ENCODE results near the gene DUSP15.

DUSP15 gene

DNA sequence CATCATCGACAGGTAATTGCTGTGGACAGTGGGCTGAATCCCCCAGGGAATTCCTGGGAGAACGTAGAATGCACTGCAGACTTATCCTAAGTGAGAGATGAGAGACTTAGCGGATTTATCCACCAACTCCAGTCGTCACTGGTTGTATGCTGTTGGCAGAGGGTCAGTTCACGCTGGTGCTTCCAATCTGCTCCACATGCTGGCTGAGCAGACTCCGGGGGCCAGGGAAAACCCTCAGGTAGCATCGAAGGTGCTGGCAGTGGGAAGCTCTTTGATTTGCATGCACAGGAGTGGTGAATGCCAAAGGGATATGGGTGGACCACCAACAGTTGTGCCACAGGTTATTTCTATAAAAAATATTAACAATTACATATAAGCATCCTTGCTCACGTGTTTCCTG, 20.3 kb upstream of the DUSP15 start:
- Histone ChIP-seq H3K36me3 (ENCODE audit: control insufficient read depth, low read length) (no peaks in the 10 kb centered on the region), H3K27me3 (ENCODE audit: control insufficient read depth, low read length) (peaks cover 5% of the 10 kb centered on the region; the same call in 1 of the 2 replicates), H3K4me1 (ENCODE audit: control insufficient read depth, low read length) (0 out of 2 replicates have a peak, but pooled peaks cover 3% of the 10 kb centered on the region), H3K9me2 (replicated peaks; ENCODE audit: control insufficient read depth, low read length) (no peaks in the 10 kb centered on the region), H4K20me1 (ENCODE audit: control insufficient read depth, insufficient read depth, low read depth, low read length) (no peaks in the 10 kb centered on the region), H3F3A (ENCODE audit: control insufficient read depth, insufficient read depth) (no peaks in the 10 kb centered on the region), H3K4me3 (ENCODE audit: low read length) (no peak overlapping the region), H3K4me2 (ENCODE audit: low read length) (no peak overlapping the region), H3K9me3 (ENCODE audit: control insufficient read depth, insufficient read depth, low read length) (no peaks in the 10 kb centered on the region), H3K79me2 (ENCODE audit: control insufficient read depth, low read length) (no peaks in the 10 kb centered on the region), H3K27ac (ENCODE audit: low read depth, low read length) (no peak overlapping the region)
- TF ChIP-seq EZH2phosphoT487 (IDR thresholded peaks at IDR 0.05; ENCODE audit: borderline replicate concordance, low read length) = no peak
- TF ChIP-seq, protein P1, sequence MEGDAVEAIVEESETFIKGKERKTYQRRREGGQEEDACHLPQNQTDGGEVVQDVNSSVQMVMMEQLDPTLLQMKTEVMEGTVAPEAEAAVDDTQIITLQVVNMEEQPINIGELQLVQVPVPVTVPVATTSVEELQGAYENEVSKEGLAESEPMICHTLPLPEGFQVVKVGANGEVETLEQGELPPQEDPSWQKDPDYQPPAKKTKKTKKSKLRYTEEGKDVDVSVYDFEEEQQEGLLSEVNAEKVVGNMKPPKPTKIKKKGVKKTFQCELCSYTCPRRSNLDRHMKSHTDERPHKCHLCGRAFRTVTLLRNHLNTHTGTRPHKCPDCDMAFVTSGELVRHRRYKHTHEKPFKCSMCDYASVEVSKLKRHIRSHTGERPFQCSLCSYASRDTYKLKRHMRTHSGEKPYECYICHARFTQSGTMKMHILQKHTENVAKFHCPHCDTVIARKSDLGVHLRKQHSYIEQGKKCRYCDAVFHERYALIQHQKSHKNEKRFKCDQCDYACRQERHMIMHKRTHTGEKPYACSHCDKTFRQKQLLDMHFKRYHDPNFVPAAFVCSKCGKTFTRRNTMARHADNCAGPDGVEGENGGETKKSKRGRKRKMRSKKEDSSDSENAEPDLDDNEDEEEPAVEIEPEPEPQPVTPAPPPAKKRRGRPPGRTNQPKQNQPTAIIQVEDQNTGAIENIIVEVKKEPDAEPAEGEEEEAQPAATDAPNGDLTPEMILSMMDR (IDR thresholded peaks at IDR 0.05; ENCODE audit: low read depth, low read length, poor library complexity, severe bottlenecking) = no peak

DNA sequence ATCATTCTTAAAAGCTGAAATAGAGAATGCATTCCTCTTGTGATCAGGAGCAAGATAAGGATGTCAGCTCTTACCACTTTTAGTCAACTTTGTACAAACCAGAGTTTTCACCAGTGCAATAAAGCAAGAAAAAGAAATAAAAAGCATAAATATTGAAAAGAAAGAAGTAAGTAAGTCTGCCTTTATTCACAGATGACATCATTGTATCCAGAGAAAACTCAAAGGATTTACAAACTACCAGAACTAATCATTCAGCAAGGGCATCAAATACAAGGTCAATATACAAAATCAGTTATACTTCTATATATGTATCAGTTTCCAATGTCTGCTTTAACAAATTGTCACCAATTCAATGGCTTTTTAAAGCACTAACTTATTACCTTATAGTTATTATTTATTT, 13.5 kb upstream of the DUSP15 start:
- no peak overlapping the region for H3K4me2 ChIP-seq (ENCODE audit: low read length)

DNA sequence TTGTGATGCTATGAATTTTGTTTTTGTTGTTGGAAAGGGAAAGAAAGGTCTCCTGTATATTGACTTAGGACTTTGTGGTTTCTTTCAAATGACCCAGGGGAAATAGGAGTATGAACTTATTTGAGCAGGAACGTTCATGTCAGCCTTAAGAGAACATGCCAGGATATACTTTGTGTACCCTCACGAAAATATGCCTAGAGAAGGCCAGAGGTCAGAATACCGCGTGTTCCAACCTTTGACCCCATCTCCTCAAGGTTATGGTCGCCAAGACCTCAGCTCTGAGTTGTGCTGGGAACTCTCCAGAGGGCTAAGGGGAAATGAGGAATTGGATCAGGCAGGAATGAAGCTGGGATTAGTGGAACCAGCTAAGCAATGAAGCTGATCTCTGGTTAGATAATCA, 11.6 kb upstream of the DUSP15 start:
- H3K9me3 ChIP-seq (ENCODE audit: control insufficient read depth, insufficient read depth, low read length) = peaks cover 3% of the 10 kb centered on the region; the same call in 1 of the 2 replicates
- peaks cover 20% of the 10 kb centered on the region for H3K27me3 ChIP-seq (ENCODE audit: control insufficient read depth, low read length)
- H3K4me2 ChIP-seq (ENCODE audit: low read length) = no peak overlapping the region
- no peaks in the 10 kb centered on the region for H3K79me2 ChIP-seq (ENCODE audit: control insufficient read depth, low read length)
- no peaks in the 10 kb centered on the region for H3K36me3 ChIP-seq (ENCODE audit: control insufficient read depth, low read length)
- H3K4me3 ChIP-seq (ENCODE audit: low read length) = no peak overlapping the region
- no peaks in the 10 kb centered on the region for H3K9me2 ChIP-seq (replicated peaks; ENCODE audit: control insufficient read depth, low read length)
- no peak for TF ChIP-seq EZH2phosphoT487 (IDR thresholded peaks at IDR 0.05; ENCODE audit: borderline replicate concordance, low read length)
- TF ChIP-seq, protein P1 (IDR thresholded peaks at IDR 0.05; ENCODE audit: low read depth, low read length, poor library complexity, severe bottlenecking) = no peak
- H3F3A ChIP-seq (ENCODE audit: control insufficient read depth, insufficient read depth) = 0 out of 2 replicates have a peak, but pooled peaks cover 4% of the 10 kb centered on the region
- no peak overlapping the region for H3K27ac ChIP-seq (ENCODE audit: low read depth, low read length)
- H3K4me1 ChIP-seq (ENCODE audit: control insufficient read depth, low read length) = peaks cover 10% of the 10 kb centered on the region
- no peaks in the 10 kb centered on the region for H4K20me1 ChIP-seq (ENCODE audit: control insufficient read depth, insufficient read depth, low read depth, low read length)

More for the DNA sequence above, 13.5 kb upstream of the DUSP15 start:
- H3K4me1 ChIP-seq (ENCODE audit: control insufficient read depth, low read length) = peaks cover 10% of the 10 kb centered on the region
- no peaks in the 10 kb centered on the region for H3K36me3 ChIP-seq (ENCODE audit: control insufficient read depth, low read length)
- no peaks in the 10 kb centered on the region for H4K20me1 ChIP-seq (ENCODE audit: control insufficient read depth, insufficient read depth, low read depth, low read length)
- H3K27me3 ChIP-seq (ENCODE audit: control insufficient read depth, low read length) = peaks cover 16% of the 10 kb centered on the region
- peaks cover 3% of the 10 kb centered on the region; the same call in 1 of the 2 replicates for H3K9me3 ChIP-seq (ENCODE audit: control insufficient read depth, insufficient read depth, low read length)
- H3K4me3 ChIP-seq (ENCODE audit: low read length) = no peak overlapping the region
- H3K79me2 ChIP-seq (ENCODE audit: control insufficient read depth, low read length) = no peaks in the 10 kb centered on the region
- H3K27ac ChIP-seq (ENCODE audit: low read depth, low read length) = no peak overlapping the region
- 0 out of 2 replicates have a peak, but pooled peaks cover 4% of the 10 kb centered on the region for H3F3A ChIP-seq (ENCODE audit: control insufficient read depth, insufficient read depth)
- no peaks in the 10 kb centered on the region for H3K9me2 ChIP-seq (replicated peaks; ENCODE audit: control insufficient read depth, low read length)
- TF ChIP-seq, protein P1 (IDR thresholded peaks at IDR 0.05; ENCODE audit: low read depth, low read length, poor library complexity, severe bottlenecking) = no peak
- TF ChIP-seq EZH2phosphoT487 (IDR thresholded peaks at IDR 0.05; ENCODE audit: borderline replicate concordance, low read length) = no peak

Measured in DOHH2 (cell line).